Measurements from ENCODE around the gene FBLN2.

GRCh38 chr3:13583251-13584180 is 34.6 kb downstream of the FBLN2 start:
- no peak for TF ChIP-seq SPI1 (IDR thresholded peaks at IDR 0.05; ENCODE audit: borderline replicate concordance, insufficient read depth, low read depth, low read length)
- no peak for TF ChIP-seq BMI1 (IDR thresholded peaks at IDR 0.05; ENCODE audit: borderline replicate concordance)
- TF ChIP-seq POLR2A (IDR thresholded peaks at IDR 0.05; ENCODE audit: low read depth, low read length), result no peak
- TF ChIP-seq, protein P1, sequence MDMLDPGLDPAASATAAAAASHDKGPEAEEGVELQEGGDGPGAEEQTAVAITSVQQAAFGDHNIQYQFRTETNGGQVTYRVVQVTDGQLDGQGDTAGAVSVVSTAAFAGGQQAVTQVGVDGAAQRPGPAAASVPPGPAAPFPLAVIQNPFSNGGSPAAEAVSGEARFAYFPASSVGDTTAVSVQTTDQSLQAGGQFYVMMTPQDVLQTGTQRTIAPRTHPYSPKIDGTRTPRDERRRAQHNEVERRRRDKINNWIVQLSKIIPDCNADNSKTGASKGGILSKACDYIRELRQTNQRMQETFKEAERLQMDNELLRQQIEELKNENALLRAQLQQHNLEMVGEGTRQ (IDR thresholded peaks at IDR 0.05; ENCODE audit: borderline replicate concordance, low read depth, low read length), result no peak
- TF ChIP-seq RFX5 (IDR thresholded peaks at IDR 0.05; ENCODE audit: low read depth, low read length), result no peak
- TF ChIP-seq FOXK2 (IDR thresholded peaks at IDR 0.05), result no peak
- no peak for TF ChIP-seq BCLAF1 (IDR thresholded peaks at IDR 0.05)
- TF ChIP-seq POLR2AphosphoS2 (IDR thresholded peaks at IDR 0.05; ENCODE audit: low read depth, low read length), result no peak
- no peak for TF ChIP-seq ETV6 (conservative IDR thresholded peaks at IDR 0.05 in 1 of 2, IDR thresholded peaks at IDR 0.05 in 1 of 2; ENCODE audit: borderline replicate concordance in 1 of 2, low read depth in 1 of 2)
- TF ChIP-seq CTCF (IDR thresholded peaks at IDR 0.05 in 2 of 3, conservative IDR thresholded peaks at IDR 0.05 in 1 of 3; ENCODE audit: control insufficient read depth in 2 of 3, extremely low read depth in 1 of 3, insufficient read depth in 1 of 3, low read depth in 3 of 3, low read length in 3 of 3), result no peak

Data from GM12878 (cell line).